Measurements from ENCODE around the gene SCYL1.
A peak's percentile ranks its signal among the peaks of the same experiment; 100 is the strongest.

GRCh38 chr11:65555693-65556231 lies 30.9 kb downstream of the SCYL1 start:
- TF ChIP-seq POLR2AphosphoS5 (IDR thresholded peaks at IDR 0.05; ENCODE audit: low read depth, low read length) (no peak), SIN3A (IDR thresholded peaks at IDR 0.05; ENCODE audit: borderline replicate concordance, insufficient read depth, low read length) (peak; percentile 62; the same call in 1 of the 2 replicates)
- TF ChIP-seq, protein P1, sequence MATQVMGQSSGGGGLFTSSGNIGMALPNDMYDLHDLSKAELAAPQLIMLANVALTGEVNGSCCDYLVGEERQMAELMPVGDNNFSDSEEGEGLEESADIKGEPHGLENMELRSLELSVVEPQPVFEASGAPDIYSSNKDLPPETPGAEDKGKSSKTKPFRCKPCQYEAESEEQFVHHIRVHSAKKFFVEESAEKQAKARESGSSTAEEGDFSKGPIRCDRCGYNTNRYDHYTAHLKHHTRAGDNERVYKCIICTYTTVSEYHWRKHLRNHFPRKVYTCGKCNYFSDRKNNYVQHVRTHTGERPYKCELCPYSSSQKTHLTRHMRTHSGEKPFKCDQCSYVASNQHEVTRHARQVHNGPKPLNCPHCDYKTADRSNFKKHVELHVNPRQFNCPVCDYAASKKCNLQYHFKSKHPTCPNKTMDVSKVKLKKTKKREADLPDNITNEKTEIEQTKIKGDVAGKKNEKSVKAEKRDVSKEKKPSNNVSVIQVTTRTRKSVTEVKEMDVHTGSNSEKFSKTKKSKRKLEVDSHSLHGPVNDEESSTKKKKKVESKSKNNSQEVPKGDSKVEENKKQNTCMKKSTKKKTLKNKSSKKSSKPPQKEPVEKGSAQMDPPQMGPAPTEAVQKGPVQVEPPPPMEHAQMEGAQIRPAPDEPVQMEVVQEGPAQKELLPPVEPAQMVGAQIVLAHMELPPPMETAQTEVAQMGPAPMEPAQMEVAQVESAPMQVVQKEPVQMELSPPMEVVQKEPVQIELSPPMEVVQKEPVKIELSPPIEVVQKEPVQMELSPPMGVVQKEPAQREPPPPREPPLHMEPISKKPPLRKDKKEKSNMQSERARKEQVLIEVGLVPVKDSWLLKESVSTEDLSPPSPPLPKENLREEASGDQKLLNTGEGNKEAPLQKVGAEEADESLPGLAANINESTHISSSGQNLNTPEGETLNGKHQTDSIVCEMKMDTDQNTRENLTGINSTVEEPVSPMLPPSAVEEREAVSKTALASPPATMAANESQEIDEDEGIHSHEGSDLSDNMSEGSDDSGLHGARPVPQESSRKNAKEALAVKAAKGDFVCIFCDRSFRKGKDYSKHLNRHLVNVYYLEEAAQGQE (IDR thresholded peaks at IDR 0.05; ENCODE audit: insufficient read depth in 1 of 2, low read depth in 2 of 2, low read length in 2 of 2) = no peak

Measured in PFSK-1 (cell line).